GM12872 (cell line): ENCODE results near the gene HSPD1.

Source experiments
- TF ChIP-seq, protein P1 (sequence below): IDR thresholded peaks from 3 replicates; pipeline ENCODE4 v1.5.1; 2011; ENCODE audit warnings: low read depth, mild to moderate bottlenecking, low read length, moderate library complexity; ENCODE audit not compliant: insufficient read depth

HSPD1 gene

DNA sequence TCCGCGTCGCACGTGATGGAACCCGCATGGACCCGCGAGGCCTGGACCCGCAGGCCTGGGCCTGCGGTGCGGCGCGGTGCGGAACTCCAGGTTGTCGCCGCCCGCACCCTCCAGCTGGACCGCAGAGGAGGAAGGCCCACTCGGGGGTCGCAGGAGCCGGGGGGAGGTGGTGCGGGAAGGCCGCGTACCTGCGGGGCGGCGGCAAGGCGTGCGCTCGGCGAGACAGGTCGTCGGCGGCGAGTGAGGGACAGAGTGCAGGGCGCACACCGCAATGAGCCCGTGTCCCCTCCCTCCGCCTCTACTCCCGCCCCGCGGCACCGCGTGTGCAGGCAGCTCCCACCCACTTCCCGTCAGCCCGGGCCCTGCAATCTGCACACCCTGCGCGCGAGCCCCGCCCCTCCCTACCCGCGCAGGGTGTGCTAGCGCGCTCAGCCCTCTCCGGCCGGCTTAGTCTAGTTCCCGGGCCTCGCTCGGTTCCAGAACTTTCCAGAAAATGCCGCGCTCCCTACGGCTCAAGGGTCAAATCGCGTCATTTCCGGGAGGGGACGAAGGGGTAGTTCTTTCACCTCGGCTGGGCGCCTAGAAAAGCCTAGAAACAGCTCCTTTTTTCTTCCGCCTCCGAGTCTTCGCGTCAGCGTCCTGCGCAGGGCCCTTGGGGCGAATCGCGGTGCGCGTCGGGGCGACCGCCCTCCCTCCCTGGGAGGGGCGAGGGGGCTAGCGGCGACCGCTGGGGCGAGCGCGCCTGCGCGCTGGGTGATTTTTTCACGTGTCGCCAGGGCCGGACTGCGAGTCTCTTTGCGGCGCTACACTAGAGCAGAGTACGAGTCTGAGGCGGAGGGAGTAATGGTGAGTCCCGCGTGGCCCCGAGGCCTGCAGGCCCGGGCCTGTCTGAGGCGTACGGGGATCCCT is at the start of gene HSPD1, which contains the start of gene HSPE1:
Gene HSPD1, minus strand, starts transcription at position 247 of the 909 bp plus-strand sequence. CDS start 992 bp downstream, outside the sequence.
Gene HSPE1, plus strand, starts transcription at position 786 of the 909 bp plus-strand sequence. Its CDS starts 58 bp downstream, at position 844.
- TF ChIP-seq, protein P1, sequence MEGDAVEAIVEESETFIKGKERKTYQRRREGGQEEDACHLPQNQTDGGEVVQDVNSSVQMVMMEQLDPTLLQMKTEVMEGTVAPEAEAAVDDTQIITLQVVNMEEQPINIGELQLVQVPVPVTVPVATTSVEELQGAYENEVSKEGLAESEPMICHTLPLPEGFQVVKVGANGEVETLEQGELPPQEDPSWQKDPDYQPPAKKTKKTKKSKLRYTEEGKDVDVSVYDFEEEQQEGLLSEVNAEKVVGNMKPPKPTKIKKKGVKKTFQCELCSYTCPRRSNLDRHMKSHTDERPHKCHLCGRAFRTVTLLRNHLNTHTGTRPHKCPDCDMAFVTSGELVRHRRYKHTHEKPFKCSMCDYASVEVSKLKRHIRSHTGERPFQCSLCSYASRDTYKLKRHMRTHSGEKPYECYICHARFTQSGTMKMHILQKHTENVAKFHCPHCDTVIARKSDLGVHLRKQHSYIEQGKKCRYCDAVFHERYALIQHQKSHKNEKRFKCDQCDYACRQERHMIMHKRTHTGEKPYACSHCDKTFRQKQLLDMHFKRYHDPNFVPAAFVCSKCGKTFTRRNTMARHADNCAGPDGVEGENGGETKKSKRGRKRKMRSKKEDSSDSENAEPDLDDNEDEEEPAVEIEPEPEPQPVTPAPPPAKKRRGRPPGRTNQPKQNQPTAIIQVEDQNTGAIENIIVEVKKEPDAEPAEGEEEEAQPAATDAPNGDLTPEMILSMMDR: no peak

DNA sequence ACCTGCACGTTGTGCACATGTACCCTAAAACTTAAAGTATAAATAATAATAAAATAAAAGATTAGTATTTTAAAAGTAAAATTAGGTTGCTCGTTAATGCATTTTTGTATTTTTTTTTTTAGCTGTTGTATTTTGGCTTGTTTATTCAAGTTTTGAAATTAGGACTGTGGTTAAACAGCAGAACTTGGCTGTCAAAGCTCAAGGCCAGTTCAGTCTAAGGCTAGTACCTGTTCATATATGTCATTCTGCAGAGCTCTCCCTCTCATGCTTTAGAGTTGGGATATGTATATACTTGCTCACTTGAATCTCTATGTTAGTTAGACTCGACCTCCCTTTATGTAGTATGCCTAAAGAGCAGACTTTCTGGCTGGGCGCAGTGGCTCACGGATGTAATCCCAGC is 48.9 kb upstream of the HSPD1 start:
- TF ChIP-seq, protein P1: no peak

DNA sequence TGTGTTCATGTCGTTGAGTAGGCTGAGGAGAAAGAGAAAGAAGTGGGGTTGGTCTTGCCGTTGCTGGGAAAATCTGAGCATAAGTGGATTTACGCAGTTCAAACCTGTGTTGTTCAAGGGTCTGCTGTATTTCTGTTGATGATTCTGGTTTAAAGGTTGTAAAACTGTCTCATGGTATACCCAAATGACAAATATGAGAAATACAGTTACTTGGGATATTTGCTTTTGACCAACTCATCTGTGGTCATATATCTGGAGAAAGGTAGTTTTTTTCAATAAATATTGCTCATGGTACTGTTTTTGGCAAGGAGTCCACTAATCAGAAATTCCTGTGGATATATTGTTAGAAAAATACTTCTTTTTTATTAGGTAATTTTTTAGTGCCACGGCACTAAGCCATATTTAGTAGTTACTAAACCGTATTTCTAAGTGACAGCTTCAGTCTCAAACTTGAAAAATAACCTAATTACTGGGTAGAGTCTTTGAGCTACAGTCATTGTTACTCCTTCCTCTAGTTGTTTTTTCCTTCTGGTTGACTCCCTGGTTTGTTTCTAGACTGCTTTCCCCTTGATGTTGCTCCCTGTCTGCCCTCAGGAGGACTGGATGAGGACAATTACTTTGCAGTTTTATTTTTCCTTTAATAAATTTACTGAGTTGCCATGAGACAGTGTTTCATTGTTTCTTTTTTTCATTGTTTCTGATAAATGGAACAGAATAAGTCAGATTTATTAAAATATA is 47.7 kb upstream of the HSPD1 start:
- TF ChIP-seq, protein P1: no peak

DNA sequence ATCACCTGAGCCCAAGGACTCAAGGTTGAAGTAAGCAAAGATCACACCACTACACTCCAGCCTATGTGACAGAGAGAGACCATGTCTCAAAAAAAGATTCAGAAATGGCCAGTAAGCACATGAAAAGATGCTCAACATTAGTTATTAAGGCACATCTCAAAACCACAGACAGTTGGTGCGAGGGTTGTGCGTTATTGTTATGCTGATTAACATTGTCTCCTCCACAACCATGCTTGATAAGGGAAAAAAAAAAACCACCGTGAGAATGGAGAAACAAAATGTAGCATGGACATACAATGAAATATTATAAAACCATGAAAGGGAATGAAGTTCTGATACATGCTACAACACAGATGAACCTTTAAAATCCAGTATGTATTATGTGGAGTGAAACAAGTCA is 43.6 kb upstream of the HSPD1 start:
- TF ChIP-seq, protein P1: no peak

DNA sequence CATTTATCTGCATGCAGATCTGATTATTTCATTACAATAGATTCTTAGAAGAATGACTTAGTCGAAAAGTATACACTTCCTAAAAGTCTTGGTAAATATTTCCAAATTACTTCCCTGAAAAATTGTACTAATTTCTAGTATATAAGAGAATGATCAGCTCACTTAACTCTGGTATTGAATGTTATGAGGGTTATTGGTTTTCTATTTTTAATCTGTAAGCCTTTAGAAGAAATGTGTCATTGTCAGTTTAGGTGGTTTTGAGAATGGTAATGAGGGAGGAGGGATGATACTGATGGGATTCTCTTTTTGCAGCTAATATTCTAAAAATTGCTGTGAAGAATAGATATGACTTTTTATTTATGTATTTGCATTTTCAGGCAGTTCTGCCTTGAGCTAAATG is 40.1 kb upstream of the HSPD1 start:
- TF ChIP-seq, protein P1: no peak

DNA sequence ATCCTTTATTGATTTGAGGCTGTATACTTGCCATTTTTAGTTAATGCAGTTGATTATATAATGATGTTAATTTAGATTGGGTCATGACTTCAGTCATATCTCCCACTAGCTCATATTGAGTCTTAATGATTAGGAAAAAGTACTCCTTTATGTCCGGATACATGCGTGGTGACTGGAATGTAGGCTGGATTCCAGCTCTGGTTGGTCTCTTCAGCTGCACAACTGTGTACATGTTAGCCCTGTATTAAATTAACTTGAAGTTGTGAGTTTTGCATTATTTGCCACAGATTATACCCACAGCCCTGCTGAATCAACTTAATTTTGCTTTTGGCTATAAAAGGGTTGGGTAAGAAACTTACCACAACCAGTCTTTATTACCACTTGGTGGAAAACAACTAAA is 38.8 kb upstream of the HSPD1 start:
- TF ChIP-seq, protein P1: no peak

DNA sequence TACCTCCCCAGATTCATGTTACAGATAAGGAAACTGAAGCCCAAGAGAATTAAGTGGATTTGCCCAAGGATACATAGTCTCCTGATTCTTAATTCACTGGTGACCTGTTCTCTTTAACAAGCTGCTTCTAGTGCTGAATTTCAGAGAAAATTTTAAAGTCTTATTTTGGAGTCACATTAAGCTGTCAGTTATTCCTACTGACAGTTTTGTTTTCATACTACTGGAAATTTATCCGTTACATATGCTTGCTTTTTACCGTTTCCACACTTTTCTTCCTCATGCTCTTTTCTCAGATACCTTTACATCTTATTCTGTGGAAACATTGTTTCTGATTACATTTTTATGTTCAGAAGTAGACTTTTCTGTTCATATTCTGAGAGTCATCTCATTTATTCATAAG is 17.5 kb upstream of the HSPD1 start:
- TF ChIP-seq, protein P1: no peak
